Calu3 (cell line): ENCODE data around the gene HIGD1B. TPM values are rescaled to one million over a fixed set of nuclear protein-coding genes. Genes with fewer than 3 reads are reported as not detected.

Experiments
- BruUV-seq: library from RNA; stranded (reverse); fragments of 400-500 nt; replicated peaks from 2 replicates; lab custom pipeline; 2021; lab: Mats Ljungman, UMichigan
- CTCF ChIA-PET: fragments of 300-600 bp; sonication (Branson Sonifier 250); formaldehyde crosslinking; loops from one replicate; lab custom pipeline; 2022; ENCODE audit warnings: antibody characterized with exemption; lab: Charles Lee
- DNase-seq: peaks from one replicate; pipeline ENCODE4 v3.0.0; 2022
- H3K27ac Mint-ChIP-seq: one replicate; pipeline ENCODE4 v1.8.0; 2022; ENCODE audit warnings: mixed read lengths; ENCODE audit not compliant: unreplicated experiment
- H3K27me3 Mint-ChIP-seq: one replicate; pipeline ENCODE4 v1.8.0; 2022; ENCODE audit warnings: mixed read lengths; ENCODE audit not compliant: unreplicated experiment
- H3K36me3 Mint-ChIP-seq: one replicate; pipeline ENCODE4 v1.8.0; 2022; ENCODE audit warnings: mild to moderate bottlenecking, moderate library complexity, mixed read lengths; ENCODE audit not compliant: insufficient read depth, unreplicated experiment
- H3K4me1 Mint-ChIP-seq: one replicate; pipeline ENCODE4 v1.8.0; 2022; ENCODE audit warnings: mild to moderate bottlenecking, low read depth, mixed read lengths; ENCODE audit not compliant: unreplicated experiment
- H3K4me3 Mint-ChIP-seq: one replicate; pipeline ENCODE4 v1.8.0; 2022; ENCODE audit warnings: mild to moderate bottlenecking, low read depth, moderate library complexity, mixed read lengths; ENCODE audit not compliant: unreplicated experiment
- H3K9me3 Mint-ChIP-seq: one replicate; pipeline ENCODE4 v1.8.0; 2022; ENCODE audit warnings: low read depth, mixed read lengths; ENCODE audit not compliant: unreplicated experiment
- intact Hi-C: fragments of 100-400 bp; cut with micrococcal nuclease; formaldehyde crosslinking; loops from one replicate; pipeline ENCODE4 v1.10.0; 2022; ENCODE audit not compliant: unreplicated experiment
- total RNA-seq: library from RNA; stranded (reverse); gene quantifications from 2 replicates; pipeline ENCODE4 v1.2.3, GENCODE V29; 2022
- TF ChIP-seq, protein P1 (sequence below): fragments of 200-600 bp; IDR thresholded peaks from one replicate; pipeline ENCODE4 v1.8.0; 2022; ENCODE audit warnings: antibody characterized with exemption; ENCODE audit not compliant: unreplicated experiment

Gene HIGD1B
- total RNA-seq, 1 experiment from 2014 or later, result not detected

DNA sequence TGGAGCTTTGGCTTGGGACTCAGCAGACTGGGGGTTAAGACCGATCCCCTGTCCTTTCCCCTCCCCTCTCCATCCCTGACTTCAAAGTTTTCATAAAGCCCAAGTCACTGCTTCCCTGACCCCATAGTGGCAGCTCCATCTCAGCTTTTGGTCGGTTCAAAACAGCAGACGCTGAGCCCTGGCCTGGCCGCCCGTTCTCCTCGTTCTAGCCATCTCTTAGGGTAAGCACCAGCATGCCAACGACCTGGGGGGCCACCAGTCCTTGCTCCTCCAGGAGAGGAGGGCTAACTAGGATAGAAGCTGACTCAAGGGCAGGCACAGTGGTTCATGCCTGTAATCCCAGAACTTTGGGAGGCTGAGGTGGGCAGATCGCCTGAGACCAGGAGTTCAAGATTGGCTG is 1.5 kb upstream of the HIGD1B start:
- TF ChIP-seq, protein P1, sequence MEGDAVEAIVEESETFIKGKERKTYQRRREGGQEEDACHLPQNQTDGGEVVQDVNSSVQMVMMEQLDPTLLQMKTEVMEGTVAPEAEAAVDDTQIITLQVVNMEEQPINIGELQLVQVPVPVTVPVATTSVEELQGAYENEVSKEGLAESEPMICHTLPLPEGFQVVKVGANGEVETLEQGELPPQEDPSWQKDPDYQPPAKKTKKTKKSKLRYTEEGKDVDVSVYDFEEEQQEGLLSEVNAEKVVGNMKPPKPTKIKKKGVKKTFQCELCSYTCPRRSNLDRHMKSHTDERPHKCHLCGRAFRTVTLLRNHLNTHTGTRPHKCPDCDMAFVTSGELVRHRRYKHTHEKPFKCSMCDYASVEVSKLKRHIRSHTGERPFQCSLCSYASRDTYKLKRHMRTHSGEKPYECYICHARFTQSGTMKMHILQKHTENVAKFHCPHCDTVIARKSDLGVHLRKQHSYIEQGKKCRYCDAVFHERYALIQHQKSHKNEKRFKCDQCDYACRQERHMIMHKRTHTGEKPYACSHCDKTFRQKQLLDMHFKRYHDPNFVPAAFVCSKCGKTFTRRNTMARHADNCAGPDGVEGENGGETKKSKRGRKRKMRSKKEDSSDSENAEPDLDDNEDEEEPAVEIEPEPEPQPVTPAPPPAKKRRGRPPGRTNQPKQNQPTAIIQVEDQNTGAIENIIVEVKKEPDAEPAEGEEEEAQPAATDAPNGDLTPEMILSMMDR, result no peak
- Mint-ChIP-seq H3K4me3 (no peak overlapping the region), H3K4me1 (no peaks in the 10 kb centered on the region), H3K27ac (no peak overlapping the region), H3K36me3 (peaks cover 45% of the 10 kb centered on the region), H3K27me3 (no peaks in the 10 kb centered on the region), H3K9me3 (no peaks in the 10 kb centered on the region)
- CTCF ChIA-PET, result interaction anchor here (0.6 to 1.0 kb wide), 3 partner anchors 39 to 68 kb away, joined by 3 to 8 read pairs (median 3); no protein-coding TSS in a partner anchor
- intact Hi-C loops, result no loop called here
- no peak for DNase-seq
- no TSS peak for BruUV-seq

DNA sequence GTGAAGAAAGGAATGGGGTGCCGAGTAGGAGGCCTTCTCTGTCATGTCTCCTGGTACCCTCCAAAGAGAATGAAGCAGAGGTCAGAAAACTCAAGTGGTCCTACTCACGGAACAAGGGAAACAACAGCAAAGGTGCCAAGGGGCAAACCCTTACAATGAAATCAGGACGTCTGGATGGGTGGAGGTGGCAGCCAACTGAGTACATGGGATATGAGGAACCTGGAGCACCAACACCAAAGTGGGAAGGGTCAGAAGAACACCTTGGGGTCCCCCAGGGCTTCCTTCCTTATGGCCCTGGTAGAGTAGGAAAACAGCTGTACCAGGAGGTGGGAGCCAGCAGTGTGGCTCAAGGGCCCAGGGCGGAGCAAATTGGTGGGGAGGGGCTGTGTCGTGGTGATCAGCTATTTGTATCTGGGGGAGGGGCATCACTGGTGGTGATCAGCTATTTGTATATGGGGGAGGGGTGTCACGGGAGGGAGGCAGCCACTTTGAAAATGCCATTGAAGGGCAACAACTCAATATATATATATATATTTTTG is 643 bp downstream of the HIGD1B start:
- TF ChIP-seq, protein P1, result no peak
- Mint-ChIP-seq H3K9me3 (no peaks in the 10 kb centered on the region), H3K27me3 (no peaks in the 10 kb centered on the region), H3K27ac (no peak overlapping the region), H3K4me3 (no peak overlapping the region), H3K36me3 (peaks cover 56% of the 10 kb centered on the region), H3K4me1 (no peaks in the 10 kb centered on the region)
- no TSS peak for BruUV-seq
- intact Hi-C loops, result no loop called here
- CTCF ChIA-PET, result interaction anchor here (0.6 to 1.0 kb wide), 3 partner anchors 28 to 545 kb away, joined by 3 to 5 read pairs (median 3); no protein-coding TSS in a partner anchor
- no peak for DNase-seq

DNA sequence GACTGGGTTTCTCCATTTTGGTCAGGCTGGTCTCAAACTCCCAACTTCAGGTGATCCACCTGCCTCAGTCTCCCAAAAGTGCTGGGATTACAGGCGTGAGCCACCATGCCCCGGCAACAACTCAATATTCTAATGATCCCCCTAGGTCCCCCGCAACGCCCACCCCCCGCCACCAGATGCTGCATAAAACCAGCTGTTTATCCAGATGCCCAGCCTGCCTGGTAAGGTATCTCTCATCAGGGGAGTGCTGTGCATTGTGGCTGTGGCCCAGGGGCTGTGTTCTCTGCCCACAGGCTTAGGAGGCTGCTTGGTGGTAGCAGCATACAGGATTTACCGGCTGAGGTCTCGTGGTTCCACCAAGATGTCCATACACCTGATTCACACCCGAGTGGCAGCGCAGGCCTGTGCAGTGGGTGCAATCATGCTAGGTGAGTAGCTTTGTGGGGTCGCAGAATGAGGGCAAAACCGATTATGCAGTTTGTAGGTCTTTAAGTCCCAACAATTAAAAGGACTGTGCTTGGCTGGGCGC is 1.3 kb downstream of the HIGD1B start:
- no peak for DNase-seq
- CTCF ChIA-PET, result interaction anchor here (0.5 to 0.7 kb wide), 2 partner anchors 68 to 545 kb away, joined by 3 read pairs; no protein-coding TSS in a partner anchor
- no peaks in the 10 kb centered on the region for H3K9me3 Mint-ChIP-seq
- TF ChIP-seq, protein P1, result no peak
- no peak overlapping the region for H3K27ac Mint-ChIP-seq
- intact Hi-C loops, result no loop called here
- no peak overlapping the region for H3K4me3 Mint-ChIP-seq
- no peaks in the 10 kb centered on the region for H3K27me3 Mint-ChIP-seq
- H3K4me1 Mint-ChIP-seq, result no peaks in the 10 kb centered on the region
- H3K36me3 Mint-ChIP-seq, result peaks cover 60% of the 10 kb centered on the region
- no TSS peak for BruUV-seq

DNA sequence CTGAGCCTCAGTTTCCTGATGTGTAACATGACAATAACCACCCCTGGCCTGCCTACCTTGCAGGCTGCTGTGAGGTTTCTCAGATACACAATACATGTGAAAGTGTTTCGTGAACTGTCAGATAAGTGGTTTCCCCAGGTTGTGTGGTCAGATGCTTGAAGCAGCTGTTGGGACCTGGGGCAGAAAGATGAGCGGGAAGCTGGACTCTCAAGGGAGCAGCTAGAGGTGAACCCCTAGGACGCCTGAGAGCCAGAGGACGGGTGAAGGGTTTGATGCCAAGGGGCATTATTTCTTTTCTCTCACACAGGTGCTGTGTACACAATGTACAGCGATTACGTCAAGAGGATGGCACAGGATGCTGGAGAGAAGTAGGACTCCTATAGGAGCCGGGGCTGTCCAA is 2.3 kb downstream of the HIGD1B start:
- CTCF ChIA-PET, result no interaction called here
- DNase-seq, result no peak
- H3K9me3 Mint-ChIP-seq, result no peaks in the 10 kb centered on the region
- intact Hi-C loops, result no loop called here
- no peaks in the 10 kb centered on the region for H3K27me3 Mint-ChIP-seq
- no peak overlapping the region for H3K4me3 Mint-ChIP-seq
- no TSS peak for BruUV-seq
- no peaks in the 10 kb centered on the region for H3K4me1 Mint-ChIP-seq
- H3K27ac Mint-ChIP-seq, result peak overlapping the region; percentile 9
- TF ChIP-seq, protein P1, result no peak
- H3K36me3 Mint-ChIP-seq, result peaks cover 67% of the 10 kb centered on the region
